ENCODE results near the gene RASGRP3. TPM values are rescaled to one million over a fixed set of nuclear protein-coding genes. Genes with fewer than 3 reads are reported as not detected.

The RASGRP3 gene
- total and polyA plus RNA-seq, 4 donors: 13.2 to 29.3 (median 19.5) TPM

- Histone ChIP-seq H3K27me3 (ENCODE audit: control insufficient read depth, insufficient read depth, low read length) (no peaks in the 10 kb centered on the region), H3K9me3 (ENCODE audit: control insufficient read depth, insufficient read depth, low read length) (no peaks in the 10 kb centered on the region), H3K4me3 (ENCODE audit: low read depth, low read length) (no peak overlapping the region), H3K27ac (ENCODE audit: low read depth, low read length) (no peak overlapping the region), H3K4me1 (ENCODE audit: control insufficient read depth, insufficient read depth, low read length) (no peaks in the 10 kb centered on the region), H3K36me3 (ENCODE audit: control insufficient read depth, insufficient read depth, low read length) (peaks cover 10% of the 10 kb centered on the region)
- no peak for DNase-seq (ENCODE audit: low read depth in 4 of 6, low spot score in 6 of 6)
- WGBS (ENCODE audit: insufficient coverage): 100% methylated on average over 2 of the region's 3 CpGs
Observed at GRCh38 chr2:33559328-33559727, 82.9 kb downstream of the RASGRP3 start.

GRCh38 chr2:33560017-33560416, 83.6 kb downstream of the RASGRP3 start:
- Histone ChIP-seq H3K36me3 (ENCODE audit: control insufficient read depth, insufficient read depth, low read length) (peaks cover 10% of the 10 kb centered on the region), H3K9me3 (ENCODE audit: control insufficient read depth, insufficient read depth, low read length) (no peaks in the 10 kb centered on the region), H3K4me1 (ENCODE audit: control insufficient read depth, insufficient read depth, low read length) (no peaks in the 10 kb centered on the region), H3K27ac (ENCODE audit: low read depth, low read length) (no peak overlapping the region), H3K27me3 (ENCODE audit: control insufficient read depth, insufficient read depth, low read length) (no peaks in the 10 kb centered on the region), H3K4me3 (ENCODE audit: low read depth, low read length) (no peak overlapping the region)
- no peak for DNase-seq (ENCODE audit: low read depth in 4 of 6, low spot score in 6 of 6)
- 56% methylated on average over 1 of the region's 2 CpGs for WGBS (ENCODE audit: insufficient coverage)

GRCh38 chr2:33561872-33562271, 85.4 kb downstream of the RASGRP3 start:
- Histone ChIP-seq H3K27me3 (ENCODE audit: control insufficient read depth, insufficient read depth, low read length) (no peaks in the 10 kb centered on the region), H3K4me3 (ENCODE audit: low read depth, low read length) (no peak overlapping the region), H3K27ac (ENCODE audit: low read depth, low read length) (no peak overlapping the region), H3K9me3 (ENCODE audit: control insufficient read depth, insufficient read depth, low read length) (no peaks in the 10 kb centered on the region), H3K4me1 (ENCODE audit: control insufficient read depth, insufficient read depth, low read length) (no peaks in the 10 kb centered on the region), H3K36me3 (ENCODE audit: control insufficient read depth, insufficient read depth, low read length) (peaks cover 10% of the 10 kb centered on the region)
- DNase-seq (ENCODE audit: low read depth in 4 of 6, low spot score in 6 of 6): no peak

GRCh38 chr2:33570681-33571080, 94.2 kb downstream of the RASGRP3 start:
- Histone ChIP-seq H3K4me1 (ENCODE audit: control insufficient read depth, insufficient read depth, low read length) (no peaks in the 10 kb centered on the region), H3K27ac (ENCODE audit: low read depth, low read length) (no peak overlapping the region), H3K36me3 (ENCODE audit: control insufficient read depth, insufficient read depth, low read length) (no peaks in the 10 kb centered on the region), H3K4me3 (ENCODE audit: low read depth, low read length) (no peak overlapping the region), H3K27me3 (ENCODE audit: control insufficient read depth, insufficient read depth, low read length) (no peaks in the 10 kb centered on the region), H3K9me3 (ENCODE audit: control insufficient read depth, insufficient read depth, low read length) (no peaks in the 10 kb centered on the region)
- no peak for DNase-seq (ENCODE audit: low read depth in 4 of 6, low spot score in 6 of 6)
- WGBS (ENCODE audit: insufficient coverage): no CpG with 5 or more reads among the region's 2 CpGs

- no peaks in the 10 kb centered on the region for H3K27me3 ChIP-seq (ENCODE audit: control insufficient read depth, insufficient read depth, low read length)
- WGBS (ENCODE audit: insufficient coverage): 100% methylated on average over 2 of the region's 6 CpGs
- no peaks in the 10 kb centered on the region for H3K36me3 ChIP-seq (ENCODE audit: control insufficient read depth, insufficient read depth, low read length)
- H3K4me3 ChIP-seq (ENCODE audit: low read depth, low read length): no peak overlapping the region
- H3K27ac ChIP-seq (ENCODE audit: low read depth, low read length): no peak overlapping the region
- H3K4me1 ChIP-seq (ENCODE audit: control insufficient read depth, insufficient read depth, low read length): peaks cover 3% of the 10 kb centered on the region
- DNase-seq (ENCODE audit: low read depth in 4 of 6, low spot score in 6 of 6): no peak
- H3K9me3 ChIP-seq (ENCODE audit: control insufficient read depth, insufficient read depth, low read length): no peaks in the 10 kb centered on the region
Observed at GRCh38 chr2:33573657-33574056, 97.2 kb downstream of the RASGRP3 start.

DNA sequence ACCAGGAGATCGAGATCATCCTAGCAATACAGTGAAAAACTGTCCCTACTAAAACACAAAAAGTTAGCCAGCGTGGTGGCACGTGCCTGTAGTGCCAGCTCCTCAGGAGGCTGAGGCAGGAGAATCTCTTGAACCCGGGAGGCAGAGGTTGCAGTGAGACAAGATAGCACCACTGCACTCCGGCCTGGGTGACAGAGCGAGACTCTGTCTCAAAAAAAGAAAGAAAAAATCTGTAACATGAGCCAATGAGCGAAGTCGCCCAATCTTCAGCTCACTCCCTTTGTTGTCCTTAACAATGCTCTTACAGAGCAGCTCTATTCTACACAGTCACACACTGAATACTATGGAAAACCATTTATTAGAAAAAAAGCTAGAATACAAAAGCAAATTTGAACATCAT, 100.6 kb downstream of the RASGRP3 start:
- Histone ChIP-seq H3K36me3 (ENCODE audit: control insufficient read depth, insufficient read depth, low read length) (no peaks in the 10 kb centered on the region), H3K4me3 (ENCODE audit: low read depth, low read length) (no peak overlapping the region), H3K4me1 (ENCODE audit: control insufficient read depth, insufficient read depth, low read length) (peaks cover 3% of the 10 kb centered on the region), H3K27ac (ENCODE audit: low read depth, low read length) (no peak overlapping the region), H3K27me3 (ENCODE audit: control insufficient read depth, insufficient read depth, low read length) (no peaks in the 10 kb centered on the region), H3K9me3 (ENCODE audit: control insufficient read depth, insufficient read depth, low read length) (no peaks in the 10 kb centered on the region)
- DNase-seq (ENCODE audit: low read depth in 4 of 6, low spot score in 6 of 6): no peak
- WGBS (ENCODE audit: insufficient coverage): 49% methylated on average over 6 of the region's 8 CpGs

- H3K36me3 ChIP-seq (ENCODE audit: control insufficient read depth, insufficient read depth, low read length): no peaks in the 10 kb centered on the region
- no peak for DNase-seq (ENCODE audit: low read depth in 4 of 6, low spot score in 6 of 6)
- no peak overlapping the region for H3K27ac ChIP-seq (ENCODE audit: low read depth, low read length)
- no peaks in the 10 kb centered on the region for H3K27me3 ChIP-seq (ENCODE audit: control insufficient read depth, insufficient read depth, low read length)
- H3K4me3 ChIP-seq (ENCODE audit: low read depth, low read length): no peak overlapping the region
- H3K4me1 ChIP-seq (ENCODE audit: control insufficient read depth, insufficient read depth, low read length): peaks cover 3% of the 10 kb centered on the region
- no peaks in the 10 kb centered on the region for H3K9me3 ChIP-seq (ENCODE audit: control insufficient read depth, insufficient read depth, low read length)
- no CpG with 5 or more reads among the region's 2 CpGs for WGBS (ENCODE audit: insufficient coverage)
Observed at GRCh38 chr2:33577668-33578067, 101.2 kb downstream of the RASGRP3 start.

GRCh38 chr2:33579227-33579626, 102.8 kb downstream of the RASGRP3 start:
- H3K27ac ChIP-seq (ENCODE audit: low read depth, low read length): no peak overlapping the region
- peaks cover 3% of the 10 kb centered on the region for H3K4me1 ChIP-seq (ENCODE audit: control insufficient read depth, insufficient read depth, low read length)
- no peaks in the 10 kb centered on the region for H3K27me3 ChIP-seq (ENCODE audit: control insufficient read depth, insufficient read depth, low read length)
- no peaks in the 10 kb centered on the region for H3K9me3 ChIP-seq (ENCODE audit: control insufficient read depth, insufficient read depth, low read length)
- H3K36me3 ChIP-seq (ENCODE audit: control insufficient read depth, insufficient read depth, low read length): no peaks in the 10 kb centered on the region
- DNase-seq (ENCODE audit: low read depth in 4 of 6, low spot score in 6 of 6): peak in 1 of 6 donors; percentile 55
- no peak overlapping the region for H3K4me3 ChIP-seq (ENCODE audit: low read depth, low read length)
- no CpG with 5 or more reads among the region's 5 CpGs for WGBS (ENCODE audit: insufficient coverage)

- H3K27ac ChIP-seq (ENCODE audit: low read depth, low read length): no peak overlapping the region
- H3K4me1 ChIP-seq (ENCODE audit: control insufficient read depth, insufficient read depth, low read length): peaks cover 3% of the 10 kb centered on the region
- 14% methylated on average over 2 of the region's 5 CpGs for WGBS (ENCODE audit: insufficient coverage)
- H3K27me3 ChIP-seq (ENCODE audit: control insufficient read depth, insufficient read depth, low read length): no peaks in the 10 kb centered on the region
- peaks cover 12% of the 10 kb centered on the region for H3K36me3 ChIP-seq (ENCODE audit: control insufficient read depth, insufficient read depth, low read length)
- H3K9me3 ChIP-seq (ENCODE audit: control insufficient read depth, insufficient read depth, low read length): no peaks in the 10 kb centered on the region
- DNase-seq (ENCODE audit: low read depth in 4 of 6, low spot score in 6 of 6): no peak
- no peak overlapping the region for H3K4me3 ChIP-seq (ENCODE audit: low read depth, low read length)
Observed at GRCh38 chr2:33581872-33582271, 105.4 kb downstream of the RASGRP3 start.

DNA sequence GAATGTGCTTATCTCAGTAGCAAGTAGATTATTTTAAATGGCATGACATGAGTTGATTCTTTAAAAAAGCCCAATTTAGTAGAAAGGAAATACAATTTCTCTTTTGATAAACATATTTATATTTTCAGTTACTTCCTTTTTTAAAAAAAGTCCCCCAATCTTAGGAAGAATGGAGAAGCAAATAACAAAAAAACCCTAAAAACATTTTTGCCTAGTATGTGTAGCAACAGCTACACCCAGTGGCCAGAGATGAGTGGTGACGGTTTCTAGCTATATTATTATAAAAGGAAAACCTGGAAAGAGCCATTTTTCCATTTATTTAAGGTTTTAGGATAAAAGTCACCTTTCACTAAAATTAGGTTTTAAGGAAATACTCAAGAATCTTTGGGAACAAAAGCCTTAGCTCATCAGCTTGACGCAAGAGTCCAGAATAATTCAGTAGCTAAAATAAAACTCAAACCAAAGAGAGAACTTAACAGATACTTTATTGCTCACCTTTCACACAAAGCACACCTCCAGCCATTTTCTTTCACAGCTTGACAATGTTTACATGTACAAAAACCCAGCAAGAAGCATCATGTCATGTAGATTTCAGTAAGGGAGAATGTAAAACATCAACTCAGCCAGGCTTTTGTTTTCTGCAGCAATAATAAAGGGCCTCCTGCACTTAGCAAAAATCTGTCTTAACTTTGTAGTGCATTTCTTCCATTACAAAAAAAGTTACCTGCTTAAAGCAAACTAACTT, 106.9 kb downstream of the RASGRP3 start:
- Histone ChIP-seq H3K36me3 (ENCODE audit: control insufficient read depth, insufficient read depth, low read length) (peaks cover 12% of the 10 kb centered on the region), H3K27ac (ENCODE audit: low read depth, low read length) (no peak overlapping the region), H3K4me3 (ENCODE audit: low read depth, low read length) (no peak overlapping the region), H3K9me3 (ENCODE audit: control insufficient read depth, insufficient read depth, low read length) (no peaks in the 10 kb centered on the region), H3K4me1 (ENCODE audit: control insufficient read depth, insufficient read depth, low read length) (no peaks in the 10 kb centered on the region), H3K27me3 (ENCODE audit: control insufficient read depth, insufficient read depth, low read length) (no peaks in the 10 kb centered on the region)
- 29% methylated on average over 1 of the region's 2 CpGs for WGBS (ENCODE audit: insufficient coverage)
- DNase-seq (ENCODE audit: low read depth in 4 of 6, low spot score in 6 of 6): peak in 5 of 6 donors; percentile 55 to 89 (median 60)

Measured in spinal cord (tissue), 10 donors.